ENCODE data around the gene TFAP2E.

DNA sequence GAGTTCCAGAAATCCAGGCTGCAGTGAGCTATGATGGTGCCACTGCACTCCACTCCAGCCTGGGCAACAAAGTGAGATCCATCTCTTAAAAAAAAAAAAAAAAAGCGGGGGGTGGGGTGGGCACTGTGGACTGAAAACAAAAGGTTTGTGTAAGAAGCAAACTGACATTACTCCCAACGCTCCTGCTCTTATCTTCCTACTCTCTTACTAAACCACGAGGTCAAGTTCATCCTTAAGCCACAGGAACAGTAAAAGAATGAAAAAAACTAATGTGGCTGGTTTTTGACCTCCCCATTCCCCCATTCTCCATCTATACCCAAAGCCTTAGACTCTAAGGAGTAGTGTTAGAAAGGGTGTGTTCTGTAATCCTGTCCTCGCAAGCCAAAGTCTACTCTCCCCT, 30.8 kb downstream of the TFAP2E start:
- TF ChIP-seq, protein P1, sequence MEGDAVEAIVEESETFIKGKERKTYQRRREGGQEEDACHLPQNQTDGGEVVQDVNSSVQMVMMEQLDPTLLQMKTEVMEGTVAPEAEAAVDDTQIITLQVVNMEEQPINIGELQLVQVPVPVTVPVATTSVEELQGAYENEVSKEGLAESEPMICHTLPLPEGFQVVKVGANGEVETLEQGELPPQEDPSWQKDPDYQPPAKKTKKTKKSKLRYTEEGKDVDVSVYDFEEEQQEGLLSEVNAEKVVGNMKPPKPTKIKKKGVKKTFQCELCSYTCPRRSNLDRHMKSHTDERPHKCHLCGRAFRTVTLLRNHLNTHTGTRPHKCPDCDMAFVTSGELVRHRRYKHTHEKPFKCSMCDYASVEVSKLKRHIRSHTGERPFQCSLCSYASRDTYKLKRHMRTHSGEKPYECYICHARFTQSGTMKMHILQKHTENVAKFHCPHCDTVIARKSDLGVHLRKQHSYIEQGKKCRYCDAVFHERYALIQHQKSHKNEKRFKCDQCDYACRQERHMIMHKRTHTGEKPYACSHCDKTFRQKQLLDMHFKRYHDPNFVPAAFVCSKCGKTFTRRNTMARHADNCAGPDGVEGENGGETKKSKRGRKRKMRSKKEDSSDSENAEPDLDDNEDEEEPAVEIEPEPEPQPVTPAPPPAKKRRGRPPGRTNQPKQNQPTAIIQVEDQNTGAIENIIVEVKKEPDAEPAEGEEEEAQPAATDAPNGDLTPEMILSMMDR (conservative IDR thresholded peaks at IDR 0.05; ENCODE audit: low read depth, low read length) = no peak
- TF ChIP-seq EZH2 (IDR thresholded peaks at IDR 0.05; ENCODE audit: low read length, unreplicated experiment) = no peak
- no peak for TF ChIP-seq EZH2phosphoT487 (IDR thresholded peaks at IDR 0.05; ENCODE audit: borderline replicate concordance, low read length)

Measured in PC-3 (cell line).